ENCODE measurements around the gene CHRNA4.

- TF ChIP-seq, protein P1, sequence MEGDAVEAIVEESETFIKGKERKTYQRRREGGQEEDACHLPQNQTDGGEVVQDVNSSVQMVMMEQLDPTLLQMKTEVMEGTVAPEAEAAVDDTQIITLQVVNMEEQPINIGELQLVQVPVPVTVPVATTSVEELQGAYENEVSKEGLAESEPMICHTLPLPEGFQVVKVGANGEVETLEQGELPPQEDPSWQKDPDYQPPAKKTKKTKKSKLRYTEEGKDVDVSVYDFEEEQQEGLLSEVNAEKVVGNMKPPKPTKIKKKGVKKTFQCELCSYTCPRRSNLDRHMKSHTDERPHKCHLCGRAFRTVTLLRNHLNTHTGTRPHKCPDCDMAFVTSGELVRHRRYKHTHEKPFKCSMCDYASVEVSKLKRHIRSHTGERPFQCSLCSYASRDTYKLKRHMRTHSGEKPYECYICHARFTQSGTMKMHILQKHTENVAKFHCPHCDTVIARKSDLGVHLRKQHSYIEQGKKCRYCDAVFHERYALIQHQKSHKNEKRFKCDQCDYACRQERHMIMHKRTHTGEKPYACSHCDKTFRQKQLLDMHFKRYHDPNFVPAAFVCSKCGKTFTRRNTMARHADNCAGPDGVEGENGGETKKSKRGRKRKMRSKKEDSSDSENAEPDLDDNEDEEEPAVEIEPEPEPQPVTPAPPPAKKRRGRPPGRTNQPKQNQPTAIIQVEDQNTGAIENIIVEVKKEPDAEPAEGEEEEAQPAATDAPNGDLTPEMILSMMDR (IDR thresholded peaks at IDR 0.05), result no peak
- TF ChIP-seq POLR2A (IDR thresholded peaks at IDR 0.05), result no peak
Measured at GRCh38 chr20:63409066-63409833, 48.1 kb upstream of the CHRNA4 start.

All from testis (tissue), 2 donors.